ENCODE measurements around the gene COX7A1. TPM values are rescaled to one million over a fixed set of nuclear protein-coding genes. Genes with fewer than 3 reads are reported as not detected.
"Not testable (repeated sequence)": the region's sequence is repeated elsewhere in the genome, so short reads cannot be mapped to it uniquely, and the experiment has no call there.

The COX7A1 gene
- total RNA-seq, 2 experiments from 2014 or later: not detected

DNA sequence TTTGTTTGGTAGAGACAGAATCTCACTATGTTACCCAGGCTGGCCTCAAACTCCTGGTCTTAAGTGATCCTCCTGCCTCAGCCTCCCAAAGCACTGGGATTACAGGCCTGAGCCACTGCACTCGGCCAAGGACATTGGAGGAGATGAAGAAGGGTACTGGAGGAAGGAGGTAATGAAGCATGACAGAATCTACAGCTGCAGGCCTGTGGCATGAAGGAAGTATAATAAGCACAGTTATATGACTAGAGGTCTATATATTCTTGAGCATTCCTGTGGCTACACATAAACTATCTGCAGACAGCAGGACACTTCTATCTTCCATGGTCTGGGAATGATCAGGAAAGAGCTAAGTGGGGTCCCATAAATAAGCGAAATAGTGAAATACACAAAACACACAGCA is 44.0 kb upstream of the COX7A1 start:
- no peak overlapping the region for H3K4me3 Mint-ChIP-seq
- TF ChIP-seq, protein P1, sequence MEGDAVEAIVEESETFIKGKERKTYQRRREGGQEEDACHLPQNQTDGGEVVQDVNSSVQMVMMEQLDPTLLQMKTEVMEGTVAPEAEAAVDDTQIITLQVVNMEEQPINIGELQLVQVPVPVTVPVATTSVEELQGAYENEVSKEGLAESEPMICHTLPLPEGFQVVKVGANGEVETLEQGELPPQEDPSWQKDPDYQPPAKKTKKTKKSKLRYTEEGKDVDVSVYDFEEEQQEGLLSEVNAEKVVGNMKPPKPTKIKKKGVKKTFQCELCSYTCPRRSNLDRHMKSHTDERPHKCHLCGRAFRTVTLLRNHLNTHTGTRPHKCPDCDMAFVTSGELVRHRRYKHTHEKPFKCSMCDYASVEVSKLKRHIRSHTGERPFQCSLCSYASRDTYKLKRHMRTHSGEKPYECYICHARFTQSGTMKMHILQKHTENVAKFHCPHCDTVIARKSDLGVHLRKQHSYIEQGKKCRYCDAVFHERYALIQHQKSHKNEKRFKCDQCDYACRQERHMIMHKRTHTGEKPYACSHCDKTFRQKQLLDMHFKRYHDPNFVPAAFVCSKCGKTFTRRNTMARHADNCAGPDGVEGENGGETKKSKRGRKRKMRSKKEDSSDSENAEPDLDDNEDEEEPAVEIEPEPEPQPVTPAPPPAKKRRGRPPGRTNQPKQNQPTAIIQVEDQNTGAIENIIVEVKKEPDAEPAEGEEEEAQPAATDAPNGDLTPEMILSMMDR (IDR thresholded peaks at IDR 0.05): no peak

DNA sequence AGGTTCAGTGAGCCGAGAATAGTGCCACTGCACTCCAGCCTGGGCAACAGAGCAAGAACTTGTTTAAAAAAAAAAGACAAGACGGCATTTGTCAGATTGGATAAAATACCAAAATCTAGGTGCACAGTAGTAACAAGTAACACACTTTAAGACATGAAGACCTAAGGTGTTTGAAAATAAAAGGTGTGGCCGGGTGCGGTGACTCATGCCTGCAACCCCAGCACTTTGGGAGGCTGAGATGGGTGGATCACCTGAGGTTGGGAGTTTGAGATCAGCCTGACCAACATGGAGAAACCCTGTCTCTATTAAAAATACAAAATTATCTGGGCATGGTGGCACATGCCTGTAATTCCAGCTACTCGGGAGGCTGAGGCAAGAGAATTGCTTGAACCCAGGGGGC is 34.5 kb upstream of the COX7A1 start:
- H3K9me3 ChIP-seq (ENCODE audit: control insufficient read depth in 1 of 2, insufficient read depth in 1 of 2, low read length in 2 of 2); H3K4me3 Mint-ChIP-seq; H3K4me3 ChIP-seq (ENCODE audit: low read length); H3K4me1 ChIP-seq (ENCODE audit: insufficient read depth, low read length); H3K27me3 ChIP-seq (ENCODE audit: control insufficient read depth in 1 of 2, insufficient read depth in 2 of 2, low read length in 2 of 2); DNase-seq; H3K4me1 Mint-ChIP-seq (ENCODE audit: low read depth); intact Hi-C loops (cut with DNase I, micrococcal nuclease); POLR2A ChIA-PET; H3K9me3 Mint-ChIP-seq; H3K27me3 Mint-ChIP-seq; ATAC-seq (ENCODE audit: poor library complexity); H3K27ac Mint-ChIP-seq; H3K27ac ChIP-seq (ENCODE audit: low read depth in 1 of 2, low read length in 2 of 2); CTCF ChIA-PET: not testable (repeated sequence)
- H3K36me3 ChIP-seq (ENCODE audit: insufficient read depth, low read length): peaks cover 14% of the 10 kb centered on the region
- H3K36me3 Mint-ChIP-seq (ENCODE audit: low read depth): peaks cover 26% of the 10 kb centered on the region

More for the DNA sequence above, 44.0 kb upstream of the COX7A1 start:
- H3K27ac ChIP-seq (ENCODE audit: low read depth in 1 of 2, low read length in 2 of 2): no peak overlapping the region
- no peaks in the 10 kb centered on the region for H3K9me3 ChIP-seq (ENCODE audit: control insufficient read depth in 1 of 2, insufficient read depth in 1 of 2, low read length in 2 of 2)
- H3K9me3 Mint-ChIP-seq: no peaks in the 10 kb centered on the region
- intact Hi-C loops (cut with DNase I, micrococcal nuclease): no loop called here
- no peak overlapping the region for H3K27ac Mint-ChIP-seq
- CTCF ChIA-PET: no interaction called here
- DNase-seq (no peak), ATAC-seq (ENCODE audit: poor library complexity) (no peak)
- no peaks in the 10 kb centered on the region for H3K4me1 ChIP-seq (ENCODE audit: insufficient read depth, low read length)
- peaks cover 50% of the 10 kb centered on the region for H3K36me3 Mint-ChIP-seq (ENCODE audit: low read depth)
- POLR2A ChIA-PET: no interaction called here
- H3K4me1 Mint-ChIP-seq (ENCODE audit: low read depth): no peaks in the 10 kb centered on the region
- no peak overlapping the region for H3K4me3 ChIP-seq (ENCODE audit: low read length)
- H3K27me3 Mint-ChIP-seq: no peaks in the 10 kb centered on the region
- H3K36me3 ChIP-seq (ENCODE audit: insufficient read depth, low read length): peaks cover 14% of the 10 kb centered on the region
- no peaks in the 10 kb centered on the region for H3K27me3 ChIP-seq (ENCODE audit: control insufficient read depth in 1 of 2, insufficient read depth in 2 of 2, low read length in 2 of 2)

DNA sequence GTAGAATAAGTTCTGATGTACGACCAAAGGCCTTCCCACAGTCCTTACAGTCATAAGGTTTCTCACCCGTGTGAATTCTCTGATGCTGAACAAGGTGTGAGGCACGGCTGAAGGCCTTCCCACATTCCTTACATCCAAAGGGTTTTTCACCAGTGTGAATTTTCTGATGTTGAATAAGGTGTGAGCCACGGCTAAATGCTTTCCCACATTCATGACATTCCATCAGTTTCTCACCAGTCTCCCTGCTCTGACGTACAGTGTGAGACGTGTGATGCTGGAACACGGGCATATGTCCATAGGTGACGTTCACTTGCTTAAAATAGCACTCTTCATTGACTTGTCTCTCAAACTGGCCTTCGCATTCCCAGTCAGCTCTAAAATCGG is 31.0 kb upstream of the COX7A1 start:
- intact Hi-C loops (cut with DNase I, micrococcal nuclease): no loop called here
- TF ChIP-seq, protein P1 (IDR thresholded peaks at IDR 0.05): no peak
- ChIA-PET CTCF (no interaction called here), POLR2A (no interaction called here)
- Histone ChIP-seq H3K4me3 (ENCODE audit: low read length) (no peak overlapping the region), H3K27me3 (ENCODE audit: control insufficient read depth in 1 of 2, insufficient read depth in 2 of 2, low read length in 2 of 2) (no peaks in the 10 kb centered on the region), H3K27ac (ENCODE audit: low read depth in 1 of 2, low read length in 2 of 2) (no peak overlapping the region), H3K4me1 (ENCODE audit: insufficient read depth, low read length) (no peaks in the 10 kb centered on the region), H3K9me3 (ENCODE audit: control insufficient read depth in 1 of 2, insufficient read depth in 1 of 2, low read length in 2 of 2) (no peaks in the 10 kb centered on the region), H3K36me3 (ENCODE audit: insufficient read depth, low read length) (peaks cover 14% of the 10 kb centered on the region)
- H3K4me3 Mint-ChIP-seq: no peak overlapping the region
- peaks cover 21% of the 10 kb centered on the region for H3K36me3 Mint-ChIP-seq (ENCODE audit: low read depth)
- no peaks in the 10 kb centered on the region for H3K27me3 Mint-ChIP-seq
- no peak overlapping the region for H3K27ac Mint-ChIP-seq
- H3K9me3 Mint-ChIP-seq: no peaks in the 10 kb centered on the region
- no peaks in the 10 kb centered on the region for H3K4me1 Mint-ChIP-seq (ENCODE audit: low read depth)
- no peak for DNase-seq
- no peak for ATAC-seq (ENCODE audit: poor library complexity)

DNA sequence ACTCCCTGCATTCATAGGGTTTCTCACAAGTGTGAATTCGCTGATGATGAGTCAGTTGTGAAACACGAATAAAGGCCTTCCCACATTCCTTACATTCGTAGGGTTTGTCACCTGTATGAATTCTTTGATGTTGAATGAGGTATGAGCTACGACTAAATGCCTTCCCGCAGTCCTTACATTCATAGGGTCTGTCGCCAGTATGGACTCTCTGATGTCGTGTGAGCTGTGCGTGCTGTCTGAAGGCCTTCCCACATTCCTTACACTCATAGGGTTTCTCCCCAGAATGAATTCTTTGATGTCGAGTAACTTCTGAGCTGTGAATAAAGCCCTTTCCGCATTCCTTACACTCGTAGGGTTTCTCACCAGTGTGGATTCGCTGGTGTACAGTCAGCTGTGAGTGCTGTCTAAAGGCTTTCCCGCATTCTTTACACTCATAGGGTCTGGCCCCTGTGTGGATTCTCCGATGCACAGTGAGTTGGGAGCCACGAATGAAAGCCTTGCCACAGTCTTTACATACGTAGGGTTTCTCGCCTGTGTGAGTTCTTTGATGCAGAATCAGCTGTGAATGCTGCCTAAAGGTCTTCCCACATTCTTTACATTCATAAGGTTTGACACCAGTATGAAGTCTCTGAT is 30.5 kb upstream of the COX7A1 start:
- POLR2A ChIA-PET: no interaction called here
- CTCF ChIA-PET: no interaction called here

DNA sequence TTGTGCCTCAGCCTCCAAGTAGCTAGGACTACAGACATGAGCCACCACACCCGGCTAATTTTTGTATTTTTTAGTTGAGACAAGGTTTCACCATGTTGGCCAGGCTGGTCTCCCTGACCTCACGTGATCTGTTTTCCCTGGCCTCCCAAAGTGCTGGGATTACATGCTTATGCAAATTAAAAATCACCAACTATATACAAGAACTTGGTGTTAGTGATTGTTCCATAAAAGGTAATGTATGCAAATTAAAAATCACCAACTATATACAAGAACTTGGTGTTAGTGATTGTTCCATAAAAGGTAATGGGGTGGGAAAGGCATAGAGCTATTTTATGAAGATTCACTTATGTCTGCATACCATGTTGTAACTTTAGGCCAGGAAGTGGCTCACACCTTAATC is 26.8 kb upstream of the COX7A1 start:
- H3K36me3 Mint-ChIP-seq (ENCODE audit: low read depth): peaks cover 18% of the 10 kb centered on the region
- H3K4me3 Mint-ChIP-seq; H3K27ac ChIP-seq (ENCODE audit: low read depth in 1 of 2, low read length in 2 of 2); H3K4me3 ChIP-seq (ENCODE audit: low read length); H3K4me1 ChIP-seq (ENCODE audit: insufficient read depth, low read length); intact Hi-C loops (cut with DNase I, micrococcal nuclease); H3K9me3 ChIP-seq (ENCODE audit: control insufficient read depth in 1 of 2, insufficient read depth in 1 of 2, low read length in 2 of 2); CTCF ChIA-PET; H3K27ac Mint-ChIP-seq; H3K9me3 Mint-ChIP-seq; H3K27me3 Mint-ChIP-seq; DNase-seq; H3K4me1 Mint-ChIP-seq (ENCODE audit: low read depth); ATAC-seq (ENCODE audit: poor library complexity); H3K27me3 ChIP-seq (ENCODE audit: control insufficient read depth in 1 of 2, insufficient read depth in 2 of 2, low read length in 2 of 2): not testable (repeated sequence)
- peaks cover 14% of the 10 kb centered on the region for H3K36me3 ChIP-seq (ENCODE audit: insufficient read depth, low read length)
- POLR2A ChIA-PET: interaction anchor here (1.1 kb wide), 1 partner anchor 64 kb away, joined by 4 read pairs; the partner anchor contains the start of gene POLR2I

More for the DNA sequence above, 30.5 kb upstream of the COX7A1 start:
- Histone ChIP-seq H3K36me3 (ENCODE audit: insufficient read depth, low read length) (peaks cover 14% of the 10 kb centered on the region), H3K27ac (ENCODE audit: low read depth in 1 of 2, low read length in 2 of 2) (no peak overlapping the region), H3K4me1 (ENCODE audit: insufficient read depth, low read length) (no peaks in the 10 kb centered on the region), H3K27me3 (ENCODE audit: control insufficient read depth in 1 of 2, insufficient read depth in 2 of 2, low read length in 2 of 2) (no peaks in the 10 kb centered on the region), H3K9me3 (ENCODE audit: control insufficient read depth in 1 of 2, insufficient read depth in 1 of 2, low read length in 2 of 2) (no peaks in the 10 kb centered on the region), H3K4me3 (ENCODE audit: low read length) (no peak overlapping the region)
- H3K36me3 Mint-ChIP-seq (ENCODE audit: low read depth): peaks cover 21% of the 10 kb centered on the region
- H3K27me3 Mint-ChIP-seq: no peaks in the 10 kb centered on the region
- H3K4me1 Mint-ChIP-seq (ENCODE audit: low read depth): no peaks in the 10 kb centered on the region
- intact Hi-C loops (cut with DNase I, micrococcal nuclease): no loop called here
- TF ChIP-seq, protein P1 (IDR thresholded peaks at IDR 0.05): no peak
- DNase-seq: no peak
- no peak for ATAC-seq (ENCODE audit: poor library complexity)
- H3K27ac Mint-ChIP-seq: no peak overlapping the region
- H3K9me3 Mint-ChIP-seq: no peaks in the 10 kb centered on the region
- no peak overlapping the region for H3K4me3 Mint-ChIP-seq

Measured in CD4-positive, alpha-beta T cell (primary cell).